ENCODE measurements around the gene FLCN.

DNA sequence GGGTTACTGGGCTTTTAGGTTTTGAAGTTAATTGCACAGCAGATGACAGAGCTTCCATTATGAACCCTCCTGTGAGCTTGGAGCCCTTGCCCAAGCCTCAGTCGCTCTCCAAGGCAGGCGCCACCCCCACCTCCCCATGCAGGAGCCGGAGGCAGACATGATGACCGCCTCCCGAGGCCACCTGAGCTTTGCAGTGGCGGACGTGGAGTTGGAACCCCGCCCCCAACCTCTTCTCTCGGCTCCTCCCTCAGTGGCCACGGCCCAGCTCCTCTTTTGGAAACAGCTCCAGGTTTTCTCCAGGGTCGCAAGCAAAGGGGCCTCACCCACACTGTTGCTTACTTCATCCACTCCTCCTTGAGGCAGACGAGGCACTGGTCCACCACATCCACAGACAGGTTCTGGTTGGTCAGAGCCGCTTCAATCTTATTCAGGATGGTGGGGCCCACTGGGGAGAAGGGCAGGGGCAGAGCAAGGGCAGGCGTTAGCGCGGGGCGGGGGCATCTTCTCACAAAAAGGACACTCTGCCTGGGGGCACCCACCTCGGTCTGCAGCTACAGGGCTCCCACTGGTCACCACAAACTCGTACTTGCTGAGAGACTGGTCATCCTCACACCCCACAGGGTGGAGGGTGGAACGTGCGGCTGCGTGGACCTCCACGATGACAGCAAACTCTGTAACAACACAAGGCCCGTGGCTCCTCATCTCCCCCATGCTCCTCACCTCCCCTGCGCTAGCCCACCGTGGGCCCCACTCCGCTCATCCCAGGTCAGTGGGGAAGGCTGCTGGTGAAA lies 22.1 kb downstream of the FLCN start:
- TF ChIP-seq, protein P1, sequence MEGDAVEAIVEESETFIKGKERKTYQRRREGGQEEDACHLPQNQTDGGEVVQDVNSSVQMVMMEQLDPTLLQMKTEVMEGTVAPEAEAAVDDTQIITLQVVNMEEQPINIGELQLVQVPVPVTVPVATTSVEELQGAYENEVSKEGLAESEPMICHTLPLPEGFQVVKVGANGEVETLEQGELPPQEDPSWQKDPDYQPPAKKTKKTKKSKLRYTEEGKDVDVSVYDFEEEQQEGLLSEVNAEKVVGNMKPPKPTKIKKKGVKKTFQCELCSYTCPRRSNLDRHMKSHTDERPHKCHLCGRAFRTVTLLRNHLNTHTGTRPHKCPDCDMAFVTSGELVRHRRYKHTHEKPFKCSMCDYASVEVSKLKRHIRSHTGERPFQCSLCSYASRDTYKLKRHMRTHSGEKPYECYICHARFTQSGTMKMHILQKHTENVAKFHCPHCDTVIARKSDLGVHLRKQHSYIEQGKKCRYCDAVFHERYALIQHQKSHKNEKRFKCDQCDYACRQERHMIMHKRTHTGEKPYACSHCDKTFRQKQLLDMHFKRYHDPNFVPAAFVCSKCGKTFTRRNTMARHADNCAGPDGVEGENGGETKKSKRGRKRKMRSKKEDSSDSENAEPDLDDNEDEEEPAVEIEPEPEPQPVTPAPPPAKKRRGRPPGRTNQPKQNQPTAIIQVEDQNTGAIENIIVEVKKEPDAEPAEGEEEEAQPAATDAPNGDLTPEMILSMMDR (conservative IDR thresholded peaks at IDR 0.05) = no peak
- TF ChIP-seq ZFX (IDR thresholded peaks at IDR 0.05) = no peak
